HG03108 (cell line): ENCODE data around the gene CABLES1.

Experiments used
- ATAC-seq: cut with Tn5 transposase; IDR thresholded peaks from one replicate; pipeline ENCODE4 v1.9.1; 2021; ENCODE audit warnings: moderate library complexity; ENCODE audit not compliant: unreplicated experiment

The CABLES1 gene

DNA sequence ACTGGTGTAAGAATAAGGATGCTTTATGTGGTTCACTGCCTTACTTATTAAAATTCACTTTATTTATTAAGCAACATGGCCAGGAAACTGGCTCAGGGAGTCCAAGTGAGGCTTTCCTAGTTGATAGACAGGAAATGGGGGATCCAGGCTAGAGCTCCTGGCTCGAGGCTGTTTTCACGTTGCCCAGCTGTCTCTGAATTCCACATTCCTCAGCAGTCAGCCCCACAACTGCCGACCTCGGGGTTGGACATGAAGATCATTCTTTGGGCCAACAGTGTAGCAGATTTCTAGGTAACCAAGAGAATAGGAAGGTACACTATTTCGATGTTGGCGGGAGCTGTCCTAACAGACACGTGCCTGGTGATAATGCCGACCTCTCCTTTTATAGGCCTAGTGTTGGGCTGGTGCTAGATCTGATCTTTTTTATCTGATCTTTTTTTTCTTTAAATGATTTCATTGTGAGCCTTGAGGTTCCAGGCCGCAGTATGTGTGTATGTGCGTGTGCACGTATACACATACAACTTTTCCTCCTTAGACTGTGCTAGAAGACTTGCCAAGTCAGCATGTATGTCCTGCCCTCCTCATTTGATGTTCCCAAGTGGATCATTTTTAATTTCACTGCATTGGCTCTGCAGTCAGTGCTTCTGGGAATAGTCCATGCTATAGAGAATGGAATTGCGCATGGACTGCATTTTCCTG lies 103.5 kb downstream of the CABLES1 start:
- ATAC-seq = no peak

DNA sequence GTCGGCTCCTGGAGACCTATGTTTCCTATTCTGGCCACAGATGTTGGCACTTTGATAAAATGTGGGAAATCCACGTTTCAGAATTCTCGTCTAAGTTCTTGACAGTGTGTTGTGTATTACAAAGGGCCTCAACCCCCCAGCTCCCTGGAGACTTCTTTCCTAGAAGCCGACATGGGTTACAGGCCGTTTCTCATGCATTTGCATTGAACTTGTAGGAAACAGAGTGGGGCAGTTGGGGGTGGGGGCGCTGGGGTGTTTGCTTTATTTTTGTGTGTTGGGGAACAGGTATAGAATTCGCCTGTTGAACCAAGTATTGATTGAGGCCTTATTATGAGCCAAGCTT lies 104.0 kb downstream of the CABLES1 start:
- no peak for ATAC-seq

DNA sequence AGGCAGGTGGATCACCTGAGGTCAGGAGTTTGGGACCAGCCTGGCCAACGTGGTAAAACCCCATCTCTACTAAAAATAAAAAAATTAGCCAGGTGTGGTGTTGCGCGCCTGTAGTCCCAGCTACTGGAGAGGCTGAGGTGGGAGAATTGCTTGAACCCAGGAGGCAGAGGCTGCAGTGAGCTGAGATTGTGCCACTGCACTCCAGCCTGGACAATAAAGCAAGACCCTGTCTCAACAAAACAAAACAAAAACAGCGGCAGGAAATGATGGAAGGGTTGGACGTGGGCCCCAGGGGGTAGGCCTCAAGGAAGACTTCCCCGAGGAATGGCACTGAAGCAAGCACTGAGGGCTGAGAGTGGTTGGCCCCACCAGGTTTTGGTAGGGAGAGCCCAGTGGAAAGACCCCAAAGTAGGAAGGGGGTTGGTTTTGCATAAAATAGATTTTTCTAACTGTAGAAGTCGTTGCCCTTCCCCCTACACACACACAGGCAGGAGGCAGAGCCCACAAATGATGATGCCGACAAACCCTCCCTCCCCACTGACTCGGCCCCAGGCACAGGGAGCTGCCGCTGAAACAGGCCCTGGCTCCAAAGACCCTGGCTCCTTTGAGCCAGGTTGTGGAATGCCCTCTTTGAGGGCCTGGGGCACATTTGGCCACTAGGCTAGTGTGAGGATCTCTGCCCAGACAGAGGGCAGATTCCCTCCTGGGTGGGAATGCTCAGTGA lies 104.8 kb downstream of the CABLES1 start:
- ATAC-seq = no peak

DNA sequence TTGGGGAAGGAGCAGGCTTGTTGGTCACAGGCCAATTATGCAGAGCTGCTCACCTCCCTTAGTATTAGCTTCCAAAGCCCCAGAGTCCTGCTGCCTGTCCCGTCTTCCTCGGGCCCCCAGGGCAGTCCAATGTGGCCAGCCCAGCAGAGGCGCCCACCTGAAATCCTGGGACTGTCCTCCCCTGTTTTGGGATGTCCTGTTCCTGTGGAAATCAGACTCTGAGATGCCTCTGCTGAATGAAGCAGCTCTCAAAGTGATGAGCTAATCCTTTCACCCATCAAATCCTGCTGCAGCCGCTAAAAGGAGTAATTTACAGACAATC lies 105.3 kb downstream of the CABLES1 start:
- ATAC-seq = no peak

DNA sequence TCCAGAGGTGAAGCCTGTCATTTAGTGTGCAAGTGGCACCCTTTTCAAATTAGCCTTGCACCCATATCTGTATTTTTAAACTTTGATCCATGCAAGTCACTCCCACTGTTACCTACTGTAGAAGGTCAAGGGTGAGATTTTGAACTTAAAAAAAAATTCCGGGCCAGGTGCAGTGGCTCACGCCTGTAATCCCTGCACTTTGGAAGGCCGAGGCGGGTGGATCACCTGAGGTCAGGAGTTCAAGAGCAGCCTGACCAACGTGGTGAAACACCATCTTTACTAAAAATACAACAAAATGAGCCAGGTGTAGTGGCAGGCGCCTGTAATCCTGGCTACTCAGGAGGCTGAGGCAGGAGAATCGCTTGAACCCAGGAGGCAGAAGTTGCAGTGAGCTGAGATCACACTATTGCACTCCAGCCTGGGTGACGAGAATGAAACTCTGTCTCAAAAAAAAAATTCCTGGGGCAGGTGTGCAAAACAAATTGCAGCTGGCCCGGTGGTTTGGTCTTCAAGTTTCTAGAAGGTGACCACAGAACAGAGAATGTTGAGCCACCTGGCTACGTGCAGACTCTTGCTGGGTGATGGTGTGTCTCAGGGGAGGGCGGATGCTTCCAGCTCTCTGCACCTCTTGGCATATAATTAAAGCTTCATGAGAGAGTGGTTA lies 106.7 kb downstream of the CABLES1 start:
- peak; percentile 90 for ATAC-seq

DNA sequence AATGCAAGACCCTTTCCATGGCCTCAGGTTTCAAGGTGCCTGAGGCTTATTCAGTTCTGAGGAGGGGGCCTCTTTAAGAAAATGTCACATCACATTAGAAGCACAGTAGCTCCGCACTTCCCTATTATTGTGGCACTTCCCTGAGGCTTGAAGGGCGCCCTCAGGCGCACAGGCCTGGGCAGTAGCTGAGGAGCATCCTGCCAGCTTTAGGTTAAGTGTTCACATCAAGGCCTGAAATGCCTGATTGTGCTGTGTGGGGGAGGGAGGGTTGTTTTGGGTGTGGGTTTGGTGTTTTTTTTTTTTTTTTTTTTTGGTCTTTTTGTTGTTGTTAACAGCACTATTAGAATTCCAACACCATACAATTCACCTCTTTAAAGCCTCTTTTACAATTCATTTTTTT lies 107.9 kb downstream of the CABLES1 start:
- ATAC-seq = no peak

DNA sequence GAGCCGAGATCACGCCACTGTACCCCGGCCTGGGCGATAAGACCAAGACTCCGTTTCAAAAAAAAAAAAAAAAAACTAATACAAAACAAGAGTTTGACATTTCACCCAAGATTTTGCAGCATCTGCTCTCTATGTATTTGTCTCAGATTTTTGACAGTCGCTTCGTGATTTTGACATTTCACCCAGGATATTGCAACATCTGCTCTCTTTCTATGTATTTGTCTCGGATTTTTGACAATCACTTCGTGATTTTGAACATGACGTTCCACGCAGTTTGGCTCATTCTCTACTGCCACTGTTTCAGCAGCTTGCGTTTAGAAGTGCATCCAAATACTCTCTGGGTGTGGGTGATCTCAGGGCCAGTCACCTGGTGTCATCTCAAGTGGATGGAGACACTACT lies 108.5 kb downstream of the CABLES1 start:
- ATAC-seq = no peak

DNA sequence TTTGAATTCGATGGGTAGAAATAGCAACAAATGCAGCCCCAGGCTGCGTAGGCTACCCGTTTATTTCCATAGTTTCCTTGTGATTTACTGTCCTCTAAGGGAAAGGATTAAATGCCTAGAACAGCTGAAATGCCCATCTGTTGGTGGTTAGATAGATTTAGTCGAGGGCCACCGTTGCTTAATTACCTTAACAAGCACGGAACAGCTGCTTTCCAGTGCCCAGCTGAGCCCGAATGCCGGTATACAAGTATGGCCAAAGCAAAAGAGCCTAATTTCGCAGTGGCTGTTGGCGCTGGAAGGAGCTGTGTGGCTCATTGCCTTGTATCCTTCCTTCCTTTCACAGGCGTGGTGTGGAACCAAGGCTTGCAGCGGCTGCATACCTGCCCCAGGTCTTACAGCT lies 109.1 kb downstream of the CABLES1 start:
- ATAC-seq = no peak

DNA sequence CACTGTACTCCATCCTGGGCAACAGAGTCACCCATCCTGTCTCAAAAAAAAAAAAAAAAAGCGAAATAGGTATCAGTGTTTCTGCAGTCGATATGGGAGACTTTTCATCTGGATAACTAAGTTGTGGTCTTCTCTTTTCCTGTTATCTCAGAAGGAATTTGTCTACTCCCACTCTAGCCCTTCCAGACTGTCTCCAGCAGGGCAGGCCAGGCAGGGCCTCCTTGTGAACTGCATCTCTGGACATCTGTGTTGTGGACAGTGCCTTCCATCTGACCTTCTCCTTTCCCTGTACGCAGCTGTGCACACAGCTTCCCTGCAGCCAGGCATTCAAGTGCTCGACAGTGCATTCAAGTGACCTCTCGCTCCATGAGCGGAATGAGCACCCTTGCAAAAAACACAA lies 110.2 kb downstream of the CABLES1 start:
- ATAC-seq = no peak

DNA sequence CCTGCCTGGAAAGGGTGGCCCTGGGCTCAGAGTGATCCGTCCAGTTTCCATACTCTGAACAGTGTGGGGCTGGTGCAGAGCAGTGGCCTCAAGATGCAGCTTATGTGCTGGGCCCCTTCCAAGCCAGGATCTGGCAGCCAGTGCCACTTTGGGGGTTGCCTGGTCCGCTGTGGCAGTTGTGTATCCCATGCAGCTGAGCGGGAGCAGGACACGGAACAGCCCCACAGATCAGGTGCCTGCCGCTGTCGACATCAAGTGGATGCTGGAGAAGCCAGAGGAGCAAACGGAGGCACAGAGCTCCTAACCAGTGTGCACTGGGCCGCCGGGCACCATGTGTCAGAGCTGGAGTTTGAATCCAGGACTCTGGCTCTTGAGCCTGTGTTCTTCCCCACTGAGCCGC lies 112.0 kb downstream of the CABLES1 start:
- no peak for ATAC-seq

DNA sequence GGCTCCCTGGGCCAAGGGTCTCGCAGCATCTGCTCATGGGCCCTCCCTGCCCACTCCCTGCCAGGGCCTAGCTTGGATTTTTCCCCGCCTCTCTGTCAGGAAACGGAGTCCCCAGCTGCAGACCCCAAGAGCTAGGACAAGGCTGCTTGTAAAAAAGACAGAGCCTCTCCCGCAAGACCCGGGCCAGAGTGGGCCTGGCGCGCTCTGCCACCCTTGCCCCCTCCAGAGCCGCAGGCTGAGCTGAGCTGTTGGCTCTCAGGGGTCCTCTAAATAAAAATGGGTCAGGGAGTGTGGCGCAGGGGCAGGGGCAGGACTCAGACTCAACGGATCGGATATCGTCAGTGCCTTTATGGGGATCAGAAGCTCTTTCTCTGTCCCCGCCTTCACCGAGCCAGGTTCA lies 112.6 kb downstream of the CABLES1 start:
- ATAC-seq = no peak

DNA sequence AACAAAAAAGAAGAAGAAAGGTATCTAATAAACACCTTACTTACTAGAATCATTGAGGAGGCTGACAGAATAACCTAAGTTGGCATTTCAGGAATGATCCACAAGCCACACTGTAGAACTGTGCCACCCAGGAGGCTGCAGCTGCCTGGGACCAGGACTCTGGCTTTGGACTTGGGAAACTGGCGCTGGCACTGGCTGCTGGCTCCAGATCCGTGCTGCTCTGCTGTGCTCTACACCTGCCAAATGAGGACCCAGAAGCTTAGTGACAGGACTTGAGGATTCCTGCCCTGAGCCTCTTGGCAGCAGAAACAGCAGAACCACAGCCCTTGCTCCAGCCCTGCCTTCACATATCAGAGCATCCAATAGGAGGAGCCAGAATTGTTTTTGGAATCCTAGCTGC lies 113.5 kb downstream of the CABLES1 start:
- no peak for ATAC-seq

DNA sequence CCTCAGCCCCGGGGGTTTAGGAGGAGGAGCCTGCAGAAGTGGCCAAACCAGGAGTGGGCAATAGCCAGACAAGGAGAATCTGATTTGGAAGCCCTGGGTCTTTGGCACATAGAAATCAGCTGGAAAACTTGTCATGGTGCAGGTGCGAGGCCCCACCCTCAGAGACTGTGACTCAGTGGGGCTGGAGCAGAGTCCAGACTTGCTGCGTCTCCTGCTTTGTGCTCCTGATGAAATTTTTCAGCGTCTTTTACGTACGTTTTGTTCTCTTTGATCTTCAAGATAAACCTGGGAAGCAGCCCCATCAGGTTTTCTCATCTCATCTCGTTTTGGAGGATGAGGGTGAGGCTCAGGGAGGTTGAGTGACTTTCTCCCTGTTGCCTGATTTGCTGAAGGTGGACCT lies 114.1 kb downstream of the CABLES1 start:
- ATAC-seq = no peak

DNA sequence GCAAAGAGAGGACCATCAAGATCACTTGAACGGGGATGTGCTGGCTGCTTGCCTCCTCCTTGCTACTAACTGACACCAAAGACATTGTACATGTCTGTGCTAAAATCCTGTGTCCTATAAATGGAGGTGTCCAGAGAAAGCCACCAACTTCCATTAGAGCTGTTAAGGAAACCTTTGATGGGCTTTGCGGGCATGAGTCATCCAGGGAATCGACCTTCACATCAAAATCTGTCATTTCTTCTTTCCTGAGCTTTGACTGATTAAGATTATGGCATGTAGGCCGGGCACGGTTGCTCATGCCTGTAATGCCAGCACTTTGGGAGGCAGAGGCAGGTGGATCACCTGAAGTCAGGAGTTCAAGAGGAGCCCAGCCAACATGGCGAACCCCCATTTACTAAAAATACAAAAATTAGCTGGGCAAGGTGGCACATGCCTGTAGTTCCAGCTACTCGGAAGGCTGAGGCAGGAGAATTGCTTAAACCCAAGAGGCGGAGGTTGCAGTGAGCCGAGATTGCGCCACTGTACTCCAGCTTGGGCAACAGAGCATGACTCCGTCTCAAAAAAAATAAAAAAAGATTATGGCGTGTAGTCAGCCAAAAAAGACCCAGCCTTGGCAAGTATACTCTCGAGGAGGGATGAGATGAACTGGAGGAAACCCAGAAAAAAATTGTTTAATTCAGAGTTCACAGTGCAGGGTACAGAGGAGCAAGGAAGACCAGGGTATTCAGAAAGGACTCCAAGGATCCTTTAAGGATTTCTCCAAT lies 115.8 kb downstream of the CABLES1 start:
- no peak for ATAC-seq

DNA sequence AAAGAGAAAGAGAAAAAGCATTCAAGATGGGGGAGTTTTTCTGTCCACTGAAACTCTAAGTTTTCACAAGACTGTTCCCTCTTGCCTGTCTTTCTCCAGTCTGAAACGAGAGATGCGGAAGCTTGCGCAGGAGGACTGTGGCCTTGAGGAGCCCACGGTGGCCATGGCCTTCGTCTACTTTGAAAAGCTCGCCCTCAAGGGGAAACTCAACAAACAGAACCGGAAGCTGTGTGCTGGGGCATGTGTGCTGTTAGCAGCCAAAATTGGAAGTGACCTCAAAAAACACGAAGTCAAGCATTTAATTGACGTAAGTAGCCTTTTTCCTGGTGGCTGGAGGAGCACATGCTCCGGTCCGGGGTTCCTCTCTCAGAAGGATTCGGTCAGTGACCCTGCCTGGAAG lies 118.3 kb downstream of the CABLES1 start:
- no peak for ATAC-seq

DNA sequence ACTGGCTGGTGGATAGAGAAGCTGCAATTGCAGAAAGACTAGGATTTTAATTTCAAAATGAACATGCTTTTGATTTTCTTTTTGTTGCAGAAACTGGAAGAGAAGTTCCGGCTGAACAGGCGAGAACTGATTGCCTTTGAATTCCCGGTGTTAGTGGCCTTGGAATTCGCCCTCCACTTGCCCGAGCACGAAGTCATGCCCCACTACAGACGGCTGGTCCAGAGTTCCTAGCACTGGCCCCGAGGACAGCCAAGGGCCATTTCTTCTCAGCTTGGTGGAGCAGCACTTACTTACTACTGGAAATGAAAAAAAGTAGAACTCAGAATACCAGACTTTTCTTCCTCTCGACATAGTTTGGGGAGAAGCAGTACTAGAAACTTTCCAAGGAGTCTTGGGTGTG lies 121.9 kb downstream of the CABLES1 start:
- no peak for ATAC-seq

DNA sequence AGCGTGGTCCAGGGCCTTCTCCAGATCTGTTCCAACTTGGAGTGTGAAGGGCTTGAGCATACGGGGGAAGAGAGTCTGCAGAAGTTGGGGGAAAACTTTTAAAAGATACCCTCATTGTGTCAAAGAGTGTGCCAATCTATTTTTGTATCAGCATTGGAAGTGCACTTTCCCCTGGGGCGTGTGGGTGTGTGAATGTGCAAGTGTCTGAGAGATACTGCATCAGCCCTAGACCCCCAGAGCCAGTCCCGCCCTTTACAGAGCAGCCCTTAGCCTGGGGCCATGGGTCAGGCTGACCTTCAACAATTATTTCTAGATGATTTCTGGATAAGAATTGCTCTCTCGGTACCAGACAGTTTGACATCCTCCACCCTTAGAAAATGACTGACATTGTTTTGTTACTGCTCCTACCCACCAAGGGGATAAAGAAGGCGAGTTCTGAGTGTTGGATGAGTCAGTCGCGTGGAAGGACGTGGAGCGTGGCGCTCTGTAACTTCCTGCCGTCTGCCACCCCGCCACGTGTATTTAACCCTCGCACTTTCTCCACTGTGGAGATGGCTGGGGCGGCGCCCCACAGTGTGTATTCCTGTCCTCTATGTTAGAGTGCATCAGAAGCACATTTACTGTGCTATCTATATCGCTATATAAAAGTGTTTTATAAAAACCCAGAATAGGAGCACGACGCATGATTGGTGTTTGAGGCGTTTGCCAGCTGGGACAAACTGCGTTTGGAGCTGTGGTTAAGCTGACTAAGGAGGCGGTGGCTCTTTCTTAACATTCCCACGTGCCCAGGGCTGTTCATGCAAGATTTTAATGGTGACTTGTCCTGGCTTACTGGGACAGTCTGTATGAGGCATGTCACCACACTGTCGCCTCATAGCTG lies 122.6 kb downstream of the CABLES1 start:
- ATAC-seq = no peak

DNA sequence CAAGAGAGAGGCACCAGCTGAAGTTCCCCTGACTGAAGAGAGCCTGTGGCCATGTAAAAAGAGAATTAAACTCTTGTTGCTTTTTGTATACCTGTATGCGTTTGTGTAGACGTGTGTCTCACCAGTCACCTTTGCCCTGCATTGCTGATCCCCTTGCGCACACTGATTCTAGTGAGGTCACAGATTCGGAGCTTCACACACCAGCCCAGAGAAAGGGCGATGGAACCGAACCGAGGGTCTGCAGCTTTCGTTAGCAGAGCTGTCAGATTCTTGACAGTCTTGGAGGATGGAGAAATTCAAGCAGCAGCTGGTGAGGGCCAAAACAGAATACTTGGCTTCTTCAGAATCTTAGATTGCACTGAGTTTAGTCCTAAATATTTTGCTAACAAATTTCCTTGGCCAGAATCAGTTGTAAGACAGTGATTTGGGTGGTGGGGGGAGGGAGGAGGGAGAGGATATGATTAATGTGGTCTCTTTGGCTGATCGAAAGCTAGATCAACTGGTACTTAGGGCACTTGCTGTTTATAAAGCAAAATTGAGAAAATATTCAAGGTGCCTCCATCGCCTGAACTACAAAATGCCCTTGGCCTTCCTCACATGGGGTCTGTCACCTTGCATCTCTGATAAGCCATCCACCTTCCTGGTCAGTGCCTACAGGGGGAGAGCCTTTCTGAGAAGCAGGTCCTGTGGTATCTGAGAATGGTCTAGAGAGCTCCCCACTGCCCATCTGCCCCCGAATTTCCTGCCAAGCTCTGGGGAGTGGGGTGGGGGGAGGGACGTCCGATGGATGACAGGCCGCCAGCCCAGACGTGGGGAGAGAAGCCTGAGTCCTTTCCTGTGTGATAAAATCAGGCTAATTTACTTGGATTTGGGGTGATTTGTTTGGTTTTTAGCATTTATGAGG lies 123.5 kb downstream of the CABLES1 start:
- ATAC-seq = no peak

DNA sequence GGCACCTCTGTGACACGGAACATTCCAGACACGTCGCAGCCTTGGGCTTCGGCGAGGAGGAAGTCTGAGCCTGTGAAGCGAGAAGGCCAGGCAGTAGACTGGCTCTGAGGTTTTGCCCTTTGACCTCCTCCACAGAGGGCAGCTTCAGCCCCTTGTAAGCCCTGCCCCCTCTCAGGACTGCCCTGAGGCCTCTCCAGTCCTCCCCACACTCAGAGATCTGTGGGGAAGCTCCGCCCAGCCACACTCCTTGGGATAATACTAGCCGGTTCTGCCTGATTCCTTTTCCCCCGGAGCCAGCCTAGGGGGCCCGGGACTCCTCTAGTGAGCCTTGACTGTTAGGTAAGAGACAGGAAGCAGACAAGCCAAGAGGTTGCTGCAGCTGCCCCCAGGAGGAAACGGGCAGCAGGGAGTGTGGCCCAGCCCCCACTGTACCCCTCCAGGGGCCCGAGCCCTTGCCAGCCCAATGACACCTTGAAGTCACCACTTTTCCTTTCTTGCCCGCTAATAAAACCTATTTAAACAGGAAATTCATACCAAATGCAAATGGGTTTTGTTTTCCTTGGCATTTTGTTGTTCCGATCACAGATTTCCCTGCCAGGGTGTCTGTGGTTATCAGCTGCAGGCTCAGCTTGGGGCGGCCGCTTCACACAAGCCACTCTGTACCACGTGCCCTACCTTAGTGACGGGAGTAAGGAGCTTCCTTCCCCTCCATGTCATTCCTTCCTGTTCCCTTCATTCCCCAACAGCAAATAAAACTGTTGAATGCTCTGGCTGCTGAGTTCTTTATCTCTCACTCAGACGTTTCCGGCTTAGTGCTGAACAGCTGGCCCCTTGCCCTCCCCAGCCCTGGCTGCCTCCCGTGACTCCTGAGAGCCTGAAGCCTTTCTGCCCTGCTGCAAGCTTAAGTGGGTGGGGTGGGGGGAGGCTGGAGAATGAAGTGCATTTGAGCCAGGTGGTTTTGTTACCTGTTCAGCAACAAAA lies 124.7 kb downstream of the CABLES1 start:
- peak; percentile 57 for ATAC-seq
